IPS DF 6.9 (cell line): ENCODE results near the gene SOS1.

Experiments
- DNase-seq: peaks from one replicate; pipeline ENCODE4 v3.0.0-alpha.2; 2013; ENCODE audit warnings: low read depth, low spot score
- H3K27ac ChIP-seq: one replicate; pipeline ENCODE4 v1.5.1; 2013; ENCODE audit warnings: low read length, control low read depth
- H3K27me3 ChIP-seq: 2 replicates; pipeline ENCODE4 v1.6.1; 2013; ENCODE audit warnings: mild to moderate bottlenecking, low read length; ENCODE audit not compliant: control insufficient read depth, insufficient read depth
- H3K36me3 ChIP-seq: 2 replicates; pipeline ENCODE4 v1.6.1; 2013; ENCODE audit warnings: low read length; ENCODE audit not compliant: control insufficient read depth, insufficient read depth
- H3K4me1 ChIP-seq: 2 replicates; pipeline ENCODE4 v1.6.1; 2013; ENCODE audit warnings: low read length; ENCODE audit not compliant: control insufficient read depth, insufficient read depth
- H3K4me3 ChIP-seq: 2 replicates; pipeline ENCODE4 v1.5.1; 2013; ENCODE audit warnings: mild to moderate bottlenecking, low read length
- H3K9me3 ChIP-seq: 2 replicates; pipeline ENCODE4 v1.6.1; 2013; ENCODE audit warnings: low read length, inconsistent platforms; ENCODE audit not compliant: control insufficient read depth, insufficient read depth
- WGBS: extraction: QIAGEN DNeasy Blood & Tissue Kit; methylation state at CpG from one replicate; pipeline ENCODE4 v1.1.7; 2013; ENCODE audit warnings: mixed read lengths, missing lambda C conversion rate; ENCODE audit not compliant: insufficient read length, insufficient coverage; 5-methylcytosine and 5-hydroxymethylcytosine counted together

The SOS1 gene

GRCh38 chr2:38975042-38975441 is 145.8 kb downstream of the SOS1 start:
- Histone ChIP-seq H3K4me3 (no peak overlapping the region), H3K9me3 (no peaks in the 10 kb centered on the region), H3K4me1 (peaks cover 1% of the 10 kb centered on the region; the same call in 1 of the 2 replicates), H3K36me3 (no peaks in the 10 kb centered on the region), H3K27me3 (no peaks in the 10 kb centered on the region), H3K27ac (no peak overlapping the region)
- no CpG with 5 or more reads among the region's 6 CpGs for WGBS
- no peak for DNase-seq

DNA sequence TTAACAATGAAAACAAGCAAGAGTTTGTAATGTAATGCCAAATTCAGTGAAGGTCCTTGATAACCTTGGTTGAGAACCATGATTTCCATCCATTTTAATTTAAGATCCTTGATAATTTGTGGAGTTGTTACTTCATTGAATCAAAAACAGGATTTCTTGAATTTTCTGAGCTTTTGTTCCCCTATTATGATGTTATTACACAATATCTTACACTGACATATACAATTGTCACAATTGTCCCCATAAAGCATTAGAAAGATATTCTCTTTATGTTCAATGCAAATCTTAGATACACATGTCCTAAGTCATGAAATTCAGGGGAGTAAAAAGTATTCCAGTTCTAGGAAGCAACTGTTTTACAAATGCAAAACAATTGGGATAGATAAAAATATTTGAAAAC is 147.6 kb downstream of the SOS1 start:
- H3K4me1 ChIP-seq, result peaks cover 1% of the 10 kb centered on the region; the same call in 1 of the 2 replicates
- no peak for DNase-seq
- no peaks in the 10 kb centered on the region for H3K9me3 ChIP-seq
- no peak overlapping the region for H3K27ac ChIP-seq
- H3K27me3 ChIP-seq, result no peaks in the 10 kb centered on the region
- no peak overlapping the region for H3K4me3 ChIP-seq
- H3K36me3 ChIP-seq, result no peaks in the 10 kb centered on the region

GRCh38 chr2:38971377-38971776 is 149.5 kb downstream of the SOS1 start:
- Histone ChIP-seq H3K36me3 (no peaks in the 10 kb centered on the region), H3K27me3 (no peaks in the 10 kb centered on the region), H3K27ac (no peak overlapping the region), H3K4me1 (peaks cover 1% of the 10 kb centered on the region; the same call in 1 of the 2 replicates), H3K4me3 (no peak overlapping the region), H3K9me3 (no peaks in the 10 kb centered on the region)
- no peak for DNase-seq
- no CpG with 5 or more reads among the region's 4 CpGs for WGBS

DNA sequence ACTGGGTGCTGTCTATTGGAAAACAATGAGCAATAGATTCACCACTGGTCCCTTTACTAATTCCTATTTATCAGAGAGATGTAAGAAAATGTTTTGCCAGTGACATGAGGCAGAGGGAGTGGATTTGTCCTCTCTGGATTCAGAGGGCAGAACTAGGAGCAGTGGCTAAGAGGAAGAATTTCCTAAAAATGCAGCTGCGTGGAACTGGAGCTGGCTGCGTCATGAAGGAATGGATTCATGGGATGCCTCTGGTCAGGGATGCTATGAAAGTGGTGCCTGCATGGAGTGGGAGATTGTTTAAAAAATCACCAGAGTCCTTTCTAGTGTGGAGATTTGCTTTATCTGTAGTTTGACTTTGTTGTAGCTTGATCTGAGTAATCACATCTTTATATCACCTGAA is 152.8 kb downstream of the SOS1 start:
- no peak for DNase-seq
- Histone ChIP-seq H3K27me3 (no peaks in the 10 kb centered on the region), H3K36me3 (no peaks in the 10 kb centered on the region), H3K9me3 (no peaks in the 10 kb centered on the region), H3K4me3 (no peak overlapping the region), H3K27ac (no peak overlapping the region), H3K4me1 (peaks cover 1% of the 10 kb centered on the region; the same call in 1 of the 2 replicates)
- WGBS, result no CpG with 5 or more reads among the region's 2 CpGs

DNA sequence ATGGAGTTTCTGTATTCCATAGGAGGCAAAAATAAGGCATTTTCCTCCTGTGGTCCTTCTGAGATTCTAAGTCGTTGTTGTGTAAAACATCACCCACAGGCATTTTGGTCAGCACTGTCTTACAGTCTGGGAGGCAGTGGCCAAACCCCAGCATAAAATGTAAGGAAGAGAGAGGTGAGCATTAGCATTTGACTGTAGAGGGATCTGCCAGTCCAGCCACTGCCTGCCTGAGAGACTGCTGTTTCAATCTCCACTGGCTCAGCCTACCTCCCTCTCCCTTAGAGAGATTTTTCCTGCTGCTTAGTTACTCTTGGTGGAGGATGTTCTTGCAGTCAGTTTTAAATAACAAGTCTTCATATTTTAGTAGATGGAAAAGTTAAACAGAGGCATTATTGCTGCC is 154.2 kb downstream of the SOS1 start:
- no peaks in the 10 kb centered on the region for H3K36me3 ChIP-seq
- no peak for DNase-seq

DNA sequence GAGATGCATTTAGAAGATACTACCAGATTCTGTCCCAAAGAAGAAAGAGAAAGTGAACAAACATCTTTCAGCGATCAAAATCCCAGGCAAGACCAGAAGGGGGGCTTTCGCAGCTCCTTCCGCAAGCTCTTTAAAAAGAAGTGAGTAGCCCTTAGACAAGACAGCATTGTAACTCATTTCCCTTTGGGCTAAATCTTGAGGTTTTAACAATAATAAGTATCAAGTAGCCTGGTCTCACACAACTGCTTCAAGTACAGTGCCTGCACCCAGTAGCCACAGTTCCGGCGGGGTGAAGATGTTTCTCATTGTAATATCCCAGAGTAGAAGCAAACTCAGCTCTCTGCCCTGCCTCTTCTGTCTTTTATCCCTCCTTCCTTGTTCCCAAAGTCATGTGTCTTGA is 154.8 kb downstream of the SOS1 start:
- H3K36me3 ChIP-seq, result no peaks in the 10 kb centered on the region
- no CpG with 5 or more reads among the region's 5 CpGs for WGBS
- DNase-seq, result no peak
- H3K4me3 ChIP-seq, result no peak overlapping the region
- H3K27ac ChIP-seq, result no peak overlapping the region
- H3K9me3 ChIP-seq, result no peaks in the 10 kb centered on the region
- H3K4me1 ChIP-seq, result no peaks in the 10 kb centered on the region
- no peaks in the 10 kb centered on the region; the same call in 1 of the 2 replicates for H3K27me3 ChIP-seq

More for the DNA sequence above, 154.2 kb downstream of the SOS1 start:
- no peak overlapping the region for H3K27ac ChIP-seq
- peaks cover 1% of the 10 kb centered on the region; the same call in 1 of the 2 replicates for H3K4me1 ChIP-seq
- no peak overlapping the region for H3K4me3 ChIP-seq
- whole genome bisulfite sequencing, result no CpG with 5 or more reads among the region's 1 CpG
- H3K9me3 ChIP-seq, result no peaks in the 10 kb centered on the region
- no peaks in the 10 kb centered on the region for H3K27me3 ChIP-seq

- Histone ChIP-seq H3K9me3 (no peaks in the 10 kb centered on the region), H3K4me3 (peak overlapping the region; percentile 16; the same call in 1 of the 2 replicates), H3K27me3 (peaks cover 2% of the 10 kb centered on the region; the same call in 1 of the 2 replicates), H3K27ac (no peak overlapping the region), H3K36me3 (no peaks in the 10 kb centered on the region), H3K4me1 (0 out of 2 replicates have a peak, but pooled peaks cover 2% of the 10 kb centered on the region)
- DNase-seq, result no peak
- no CpG with 5 or more reads among the region's 34 CpGs for WGBS
Measured at GRCh38 chr2:38960609-38961320, 160.1 kb downstream of the SOS1 start.

DNA sequence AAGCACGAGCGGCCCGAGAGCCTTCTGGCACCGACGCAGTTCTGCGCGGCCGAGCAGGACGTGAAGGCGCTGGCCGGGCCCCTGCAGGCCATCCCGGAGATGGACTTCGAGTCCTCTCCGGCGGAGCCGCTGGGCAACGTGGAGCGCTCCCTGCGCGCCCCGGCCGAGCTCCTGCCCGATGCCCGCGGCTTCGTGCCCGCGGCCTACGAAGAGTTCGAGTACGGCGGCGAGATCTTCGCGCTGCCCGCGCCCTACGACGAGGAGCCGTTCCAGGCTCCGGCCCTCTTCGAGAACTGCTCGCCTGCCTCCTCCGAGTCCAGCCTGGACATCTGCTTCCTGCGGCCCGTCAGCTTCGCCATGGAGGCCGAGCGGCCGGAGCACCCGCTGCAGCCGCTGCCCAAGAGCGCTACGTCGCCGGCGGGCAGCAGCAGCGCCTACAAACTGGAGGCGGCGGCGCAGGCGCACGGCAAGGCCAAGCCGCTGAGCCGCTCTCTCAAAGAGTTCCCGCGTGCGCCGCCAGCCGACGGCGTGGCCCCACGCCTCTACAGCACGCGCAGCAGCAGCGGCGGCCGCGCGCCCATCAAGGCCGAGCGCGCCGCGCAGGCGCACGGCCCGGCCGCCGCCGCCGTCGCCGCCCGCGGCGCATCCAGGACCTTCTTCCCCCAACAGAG is 160.8 kb downstream of the SOS1 start:
- Histone ChIP-seq H3K27ac (no peak overlapping the region), H3K36me3 (no peaks in the 10 kb centered on the region), H3K4me1 (0 out of 2 replicates have a peak, but pooled peaks cover 2% of the 10 kb centered on the region), H3K9me3 (no peaks in the 10 kb centered on the region), H3K27me3 (peaks cover 2% of the 10 kb centered on the region; the same call in 1 of the 2 replicates), H3K4me3 (peak overlapping the region; percentile 16; the same call in 1 of the 2 replicates)
- WGBS, result no CpG with 5 or more reads among the region's 97 CpGs
- DNase-seq, result peak; percentile 63

DNA sequence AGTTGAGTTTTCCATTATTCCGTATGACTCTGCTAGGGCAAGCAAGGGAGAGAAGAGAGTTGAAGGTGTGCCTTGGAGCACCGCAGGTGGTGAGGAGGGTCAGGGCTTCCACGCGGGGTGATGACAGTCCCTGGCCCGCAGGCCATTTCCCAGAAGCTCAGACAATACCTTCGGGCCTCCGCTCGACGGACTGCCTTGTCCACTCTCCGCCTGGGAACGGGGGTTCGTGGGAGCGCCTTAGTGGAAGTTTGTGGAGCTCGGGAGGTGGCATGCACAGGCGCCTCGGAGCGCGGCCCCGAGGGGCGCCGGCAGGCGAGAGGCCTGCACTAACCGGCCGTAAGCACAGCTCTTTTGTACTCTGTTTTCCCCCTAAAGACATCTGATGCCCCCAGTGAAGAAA is 161.4 kb downstream of the SOS1 start:
- WGBS, result no CpG with 5 or more reads among the region's 24 CpGs
- H3K27me3 ChIP-seq, result peaks cover 2% of the 10 kb centered on the region; the same call in 1 of the 2 replicates
- DNase-seq, result no peak
- no peak overlapping the region for H3K4me3 ChIP-seq
- no peaks in the 10 kb centered on the region for H3K36me3 ChIP-seq
- no peak overlapping the region for H3K27ac ChIP-seq
- H3K9me3 ChIP-seq, result no peaks in the 10 kb centered on the region
- 0 out of 2 replicates have a peak, but pooled peaks cover 2% of the 10 kb centered on the region for H3K4me1 ChIP-seq

DNA sequence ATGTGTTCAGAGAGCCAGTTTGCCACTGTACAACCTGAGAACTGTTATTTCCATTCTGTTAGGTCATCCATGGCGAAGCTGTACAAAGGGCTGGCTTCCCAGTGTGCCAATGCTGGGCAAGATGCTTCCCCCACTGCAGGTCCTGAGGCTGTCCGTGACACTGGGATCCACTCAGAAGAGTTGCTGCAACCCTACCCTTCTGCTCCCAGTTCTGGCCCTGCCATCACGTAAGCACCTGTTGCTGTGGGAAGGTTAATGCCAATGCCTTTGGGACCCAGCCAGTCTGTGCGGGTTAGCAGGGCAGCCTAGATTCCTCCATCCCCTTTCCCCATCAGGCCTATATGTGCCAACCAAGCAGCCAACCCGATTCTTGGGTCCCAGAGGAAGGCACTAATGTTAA is 162.9 kb downstream of the SOS1 start:
- WGBS, result no CpG with 5 or more reads among the region's 5 CpGs
- Histone ChIP-seq H3K4me3 (no peak overlapping the region), H3K27ac (no peak overlapping the region), H3K9me3 (no peaks in the 10 kb centered on the region), H3K4me1 (0 out of 2 replicates have a peak, but pooled peaks cover 2% of the 10 kb centered on the region), H3K36me3 (no peaks in the 10 kb centered on the region), H3K27me3 (peaks cover 2% of the 10 kb centered on the region; the same call in 1 of the 2 replicates)
- DNase-seq, result no peak
